RWPE2 (cell line): ENCODE measurements around the gene TIPARP.

ENCODE experiments used
- ATAC-seq: fragments of 200-7000 bp; cut with Tn5 transposase; 3 replicates; pipeline ENCODE4 v1.9.1; 2021; ENCODE audit warnings: low read depth
- DNase-seq: peaks from one replicate; pipeline ENCODE4 v3.0.0-alpha.2; 2020; ENCODE audit warnings: low spot score
- H3K27ac ChIP-seq: fragments of 450-650 bp; 2 replicates; pipeline ENCODE4 v1.5.1; 2017; ENCODE audit warnings: mild to moderate bottlenecking; ENCODE audit not compliant: poor library complexity, severe bottlenecking
- H3K27me3 ChIP-seq: fragments of 250-450 bp; sonication (Bioruptor Pico); 2 replicates; pipeline ENCODE4 v1.5.1; 2021; ENCODE audit warnings: mild to moderate bottlenecking, moderate library complexity; ENCODE audit not compliant: insufficient read depth, poor library complexity, severe bottlenecking
- H3K36me3 ChIP-seq: fragments of 250-450 bp; sonication (Bioruptor Pico); 2 replicates; pipeline ENCODE4 v1.5.1; 2020; ENCODE audit warnings: low read depth, mild to moderate bottlenecking, moderate library complexity
- H3K4me1 ChIP-seq: fragments of 250-450 bp; sonication (Bioruptor Pico); 2 replicates; pipeline ENCODE4 v1.5.1; 2021; ENCODE audit warnings: mild to moderate bottlenecking, moderate library complexity; ENCODE audit not compliant: insufficient read depth, poor library complexity, severe bottlenecking
- H3K4me3 ChIP-seq: fragments of 250-450 bp; sonication (Bioruptor Pico); 2 replicates; pipeline ENCODE4 v1.5.1; 2021; ENCODE audit warnings: mild to moderate bottlenecking, moderate library complexity; ENCODE audit not compliant: severe bottlenecking
- H3K9me3 ChIP-seq: fragments of 250-450 bp; sonication (Bioruptor Pico); 2 replicates; pipeline ENCODE4 v1.5.1; 2021; ENCODE audit warnings: mild to moderate bottlenecking, moderate library complexity; ENCODE audit not compliant: severe bottlenecking
- CTCF ChIP-seq: fragments of 450-650 bp; IDR thresholded peaks from one replicate; pipeline ENCODE4 v1.5.1; 2017; ENCODE audit warnings: mild to moderate bottlenecking, moderate library complexity; ENCODE audit not compliant: poor library complexity, severe bottlenecking

Gene TIPARP

GRCh38 chr3:156716105-156716862 lies 41.9 kb downstream of the TIPARP start:
- Histone ChIP-seq H3K27me3 (no peaks in the 10 kb centered on the region), H3K36me3 (peaks cover 59% of the 10 kb centered on the region), H3K27ac (peak overlapping the region; percentile 54), H3K4me1 (no peaks in the 10 kb centered on the region), H3K9me3 (no peaks in the 10 kb centered on the region), H3K4me3 (no peak overlapping the region)
- ATAC-seq, result no peak
- no peak for TF ChIP-seq CTCF
- DNase-seq, result no peak

GRCh38 chr3:156718622-156719306 lies 44.4 kb downstream of the TIPARP start:
- ATAC-seq, result peak; percentile 26
- Histone ChIP-seq H3K27me3 (no peaks in the 10 kb centered on the region), H3K4me1 (no peaks in the 10 kb centered on the region), H3K27ac (peak overlapping the region; percentile 54), H3K9me3 (no peaks in the 10 kb centered on the region), H3K4me3 (no peak overlapping the region), H3K36me3 (peaks cover 59% of the 10 kb centered on the region)
- no peak for DNase-seq
- no peak for TF ChIP-seq CTCF

- ATAC-seq (no peak), DNase-seq (no peak)
- no peaks in the 10 kb centered on the region for H3K4me1 ChIP-seq
- H3K27ac ChIP-seq, result peak overlapping the region; percentile 54
- TF ChIP-seq CTCF, result no peak
- no peak overlapping the region for H3K4me3 ChIP-seq
- no peaks in the 10 kb centered on the region for H3K9me3 ChIP-seq
- H3K27me3 ChIP-seq, result no peaks in the 10 kb centered on the region
- peaks cover 41% of the 10 kb centered on the region for H3K36me3 ChIP-seq
These were observed 46.4 kb downstream of the TIPARP start for GRCh38 chr3:156720826-156721225.

GRCh38 chr3:156721687-156722618 lies 47.6 kb downstream of the TIPARP start:
- peak overlapping the region; percentile 54 for H3K27ac ChIP-seq
- no peaks in the 10 kb centered on the region for H3K4me1 ChIP-seq
- H3K4me3 ChIP-seq, result no peak overlapping the region
- peaks cover 29% of the 10 kb centered on the region for H3K36me3 ChIP-seq
- ATAC-seq (peak; percentile 28; the same call in 1 of the 3 replicates), DNase-seq (no peak)
- no peaks in the 10 kb centered on the region for H3K27me3 ChIP-seq
- TF ChIP-seq CTCF, result no peak
- H3K9me3 ChIP-seq, result no peaks in the 10 kb centered on the region
